ENCODE results near the gene PPP2R1B. TPM values are rescaled to one million over a fixed set of nuclear protein-coding genes. Genes with fewer than 3 reads are reported as not detected.
A peak's percentile ranks its signal among the peaks of the same experiment; 100 is the strongest.

Gene PPP2R1B
- total and polyA plus RNA-seq, 11 donors: 4.2 to 99.9 (median 7.9) TPM

DNA sequence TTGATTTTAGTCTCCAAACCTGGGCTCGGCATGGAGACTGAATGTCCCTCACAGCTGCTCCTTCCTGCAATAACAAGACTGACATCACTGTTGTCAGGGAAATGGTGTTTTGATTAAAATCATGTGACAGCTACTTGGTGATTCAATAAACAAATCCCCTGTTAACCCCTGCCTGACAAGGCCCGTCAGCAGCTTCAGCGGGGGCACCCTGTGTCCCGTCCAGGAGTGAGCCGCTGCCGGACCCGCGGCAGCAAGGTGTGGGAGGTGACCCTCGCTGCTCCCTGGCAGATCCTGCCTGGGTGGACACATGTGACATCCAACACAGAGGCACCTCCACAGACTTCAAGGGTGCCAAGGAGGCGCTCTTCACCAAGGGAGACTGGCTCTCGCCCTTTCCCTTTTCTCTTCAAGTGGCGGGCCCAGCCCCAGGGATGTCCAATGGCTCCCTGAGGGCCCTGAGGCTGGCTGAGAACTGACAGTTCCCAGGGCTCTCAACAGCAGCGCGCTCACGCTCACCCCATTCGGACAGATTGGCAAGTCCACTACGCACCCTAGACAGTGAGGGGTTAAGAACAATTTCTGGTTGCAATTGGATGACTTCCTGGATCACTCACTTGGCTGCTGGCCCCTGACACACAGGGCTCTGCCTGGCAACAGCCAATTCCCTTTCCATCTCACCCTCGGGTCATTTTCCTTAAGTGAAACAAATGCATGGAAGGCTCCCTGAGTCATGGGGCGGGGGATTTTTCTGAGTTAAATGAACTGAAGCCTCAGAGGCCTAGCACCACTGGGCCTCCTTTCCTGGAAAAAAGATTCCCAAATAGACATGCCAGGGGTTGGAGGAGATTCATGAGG is 30.7 kb downstream of the PPP2R1B start:
- DNase-seq (peak; percentile 73 to 86 (median 84)), ATAC-seq (peak; percentile 68 to 81 (median 72))
- Histone ChIP-seq H3K4me3 (peak overlapping the region in 11 of 12 donors; percentile 24 to 65 (median 51)), H3K27me3 (no peaks in the 10 kb centered on the region), H3K9me3 (no peaks in the 10 kb centered on the region), H3K27ac (peak overlapping the region; percentile 79 to 98 (median 94)), H3K4me1 (peaks cover 2 to 82% (median 79%) of the 10 kb centered on the region in 12 donors), H3K36me3 (peaks cover 0 to 20% (median 6%) of the 10 kb centered on the region in 9 donors)
- TF ChIP-seq CTCF (IDR thresholded peaks at IDR 0.05): no peak
- peak in 1 of 2 donors; percentile 64 for TF ChIP-seq POLR2A (IDR thresholded peaks at IDR 0.05)
- WGBS, 4 donors: 20 to 51% (median 32%) methylated on average over 10 to 19 of the region's 19 CpGs
- intact Hi-C loops (cut with DNase I): no loop called here

GRCh38 chr11:111734954-111735261 is 31.3 kb downstream of the PPP2R1B start:
- WGBS, 4 donors: 36 to 56% (median 47%) methylated on average over 6 of the region's 6 CpGs
- Histone ChIP-seq H3K27me3 (no peaks in the 10 kb centered on the region), H3K27ac (peak overlapping the region; percentile 79 to 98 (median 94)), H3K9me3 (no peaks in the 10 kb centered on the region), H3K36me3 (peaks cover 0 to 14% (median 0%) of the 10 kb centered on the region in 9 donors), H3K4me1 (peaks cover 2 to 88% (median 85%) of the 10 kb centered on the region in 12 donors), H3K4me3 (peak overlapping the region in 6 of 12 donors; percentile 27 to 56 (median 52))
- intact Hi-C loops (cut with DNase I): loop anchor here in 5 of 10 donors (5.0 kb wide), 1 partner anchor 32 kb away; the partner anchor contains the start of gene PPP2R1B (in 5 of the 5)
- DNase-seq: no peak
- ATAC-seq: no peak
- TF ChIP-seq POLR2A (IDR thresholded peaks at IDR 0.05) (no peak), CTCF (IDR thresholded peaks at IDR 0.05) (no peak)

DNA sequence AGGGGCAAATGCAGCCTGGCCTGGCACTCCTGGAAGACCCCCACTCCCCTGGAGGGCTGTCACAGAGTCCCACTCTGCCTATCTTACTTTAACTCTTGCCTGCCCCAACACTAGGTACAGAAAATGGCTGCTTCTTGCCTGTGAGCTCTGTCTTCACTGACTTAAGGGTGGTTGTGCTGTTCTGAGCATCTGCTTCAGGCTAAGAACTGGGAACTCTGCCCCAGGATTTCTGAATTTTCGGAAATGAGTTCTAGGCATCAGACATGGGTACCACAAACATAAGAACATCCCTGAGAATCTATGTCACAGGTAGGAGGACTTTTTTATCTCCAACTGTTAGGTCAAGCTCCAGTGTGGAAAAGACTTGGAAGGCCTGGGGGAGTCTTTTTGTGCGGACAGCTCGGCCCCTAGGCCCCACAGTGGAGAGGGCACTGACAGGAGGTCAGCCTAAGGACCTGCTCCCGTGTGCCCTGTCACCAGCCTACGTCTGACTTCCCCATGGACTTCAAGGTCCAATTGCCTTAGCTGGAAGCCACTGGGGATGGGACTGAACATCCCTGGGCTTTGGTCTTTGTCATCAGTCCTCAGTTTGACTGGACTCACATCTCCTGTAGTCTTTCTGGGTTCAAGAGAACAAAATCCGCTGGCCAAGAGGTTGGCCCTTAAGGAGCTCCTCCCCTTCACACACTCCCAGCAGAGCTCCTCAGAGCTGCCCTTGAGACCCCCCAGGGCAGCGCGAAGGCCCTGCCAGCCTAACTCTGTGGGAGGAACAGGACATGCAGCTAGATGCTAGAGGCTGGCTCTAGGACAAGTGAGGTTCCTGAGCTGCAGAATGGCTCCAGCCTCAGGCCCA is 31.9 kb downstream of the PPP2R1B start:
- H3K36me3 ChIP-seq: peaks cover 0 to 9% (median 0%) of the 10 kb centered on the region in 9 donors
- WGBS, 4 donors: 67 to 80% (median 72%) methylated on average over 7 to 8 of the region's 8 CpGs

More for the DNA sequence above, 31.9 kb downstream of the PPP2R1B start:
- intact Hi-C loops (cut with DNase I): loop anchor here in 5 of 10 donors (5.0 kb wide), 1 partner anchor 33 kb away; the partner anchor contains the start of gene PPP2R1B (in 5 of the 5)
- H3K27ac ChIP-seq: peak overlapping the region; percentile 79 to 98 (median 94)
- TF ChIP-seq CTCF (IDR thresholded peaks at IDR 0.05) (no peak), POLR2A (IDR thresholded peaks at IDR 0.05) (no peak)
- H3K4me3 ChIP-seq: peak overlapping the region in 2 of 12 donors; percentile 27 to 52
- H3K9me3 ChIP-seq: no peaks in the 10 kb centered on the region
- DNase-seq (no peak), ATAC-seq (no peak)
- peaks cover 2 to 93% (median 90%) of the 10 kb centered on the region in 12 donors for H3K4me1 ChIP-seq
- no peaks in the 10 kb centered on the region for H3K27me3 ChIP-seq
